GM18858 (cell line): ENCODE results near the gene DNAJC19.
"Not testable (repeated sequence)": the region's sequence is repeated elsewhere in the genome, so short reads cannot be mapped to it uniquely, and the experiment has no call there.

Experiments used
- ATAC-seq: cut with Tn5 transposase; IDR thresholded peaks from one replicate; pipeline ENCODE4 v1.9.1; 2021; ENCODE audit not compliant: unreplicated experiment

Gene DNAJC19

GRCh38 chr3:180989291-180990163 lies at the start of gene DNAJC19:
Gene DNAJC19, minus strand, starts transcription at chr3:180989736. Its CDS starts 134 bp downstream, at chr3:180989602.
- peak; percentile 92 for ATAC-seq

GRCh38 chr3:181030948-181031347 lies 41.4 kb upstream of the DNAJC19 start:
- ATAC-seq = no peak

- ATAC-seq = no peak
Observed at GRCh38 chr3:181025204-181025603, 35.7 kb upstream of the DNAJC19 start.

GRCh38 chr3:181017690-181018089 lies 28.2 kb upstream of the DNAJC19 start:
- no peak for ATAC-seq

- ATAC-seq = no peak
Observed at GRCh38 chr3:181009225-181009624, 19.7 kb upstream of the DNAJC19 start.

GRCh38 chr3:181008796-181009195 lies 19.3 kb upstream of the DNAJC19 start:
- no peak for ATAC-seq

- ATAC-seq = no peak
Observed at GRCh38 chr3:181007262-181007661, 17.7 kb upstream of the DNAJC19 start.

- no peak for ATAC-seq
Observed at GRCh38 chr3:181006541-181006940, 17.0 kb upstream of the DNAJC19 start.

- ATAC-seq = not testable (repeated sequence)
Observed at GRCh38 chr3:181003469-181003868, 13.9 kb upstream of the DNAJC19 start.

GRCh38 chr3:181002331-181002730 lies 12.8 kb upstream of the DNAJC19 start:
- not testable (repeated sequence) for ATAC-seq

GRCh38 chr3:180996415-180996932 lies 6.9 kb upstream of the DNAJC19 start:
- ATAC-seq = no peak

- ATAC-seq = no peak
Observed at GRCh38 chr3:180990505-180990904, 969 bp upstream of the DNAJC19 start.

- ATAC-seq = no peak
Observed at GRCh38 chr3:180987344-180987743, 2.2 kb downstream of the DNAJC19 start.

GRCh38 chr3:180986366-180986765 lies 3.2 kb downstream of the DNAJC19 start:
- ATAC-seq = not testable (repeated sequence)

- no peak for ATAC-seq
Observed at GRCh38 chr3:180983136-180983535, 6.4 kb downstream of the DNAJC19 start.

GRCh38 chr3:180981912-180982311 lies 7.6 kb downstream of the DNAJC19 start:
- ATAC-seq = no peak

- ATAC-seq = no peak
Observed at GRCh38 chr3:180980611-180981010, 8.9 kb downstream of the DNAJC19 start.

- no peak for ATAC-seq
Observed at GRCh38 chr3:180979961-180980360, 9.6 kb downstream of the DNAJC19 start.

- ATAC-seq = no peak
Observed at GRCh38 chr3:180977498-180977897, 12.0 kb downstream of the DNAJC19 start.

- no peak for ATAC-seq
Observed at GRCh38 chr3:180974286-180974685, 15.2 kb downstream of the DNAJC19 start.

GRCh38 chr3:180973543-180973942 lies 16.0 kb downstream of the DNAJC19 start:
- peak; percentile 71 for ATAC-seq

- no peak for ATAC-seq
Observed at GRCh38 chr3:180970931-180971330, 18.6 kb downstream of the DNAJC19 start.
